HT-29 (cell line): Measurements from ENCODE around the gene TM4SF5. TPM values are rescaled to one million over a fixed set of nuclear protein-coding genes. Genes with fewer than 3 reads are reported as not detected.

Source experiments
- DNase-seq: peaks from one replicate; pipeline ENCODE4 v3.0.0-alpha.2; 2015; ENCODE audit warnings: low spot score
- total RNA-seq: library from RNA; depleted of rRNA; stranded (reverse); fragments of >200 nt; shearing (Covaris generic); gene quantifications from 2 replicates; pipeline ENCODE4 v1.2.3, GENCODE V29; 2014

The TM4SF5 gene
- total RNA-seq, 1 experiment from 2014 or later, result 0.61 TPM

GRCh38 chr17:4744999-4745969 lies 26.4 kb upstream of the TM4SF5 start:
- no peak for DNase-seq

GRCh38 chr17:4747847-4748246 lies 23.8 kb upstream of the TM4SF5 start:
- no peak for DNase-seq

- DNase-seq, result no peak
Measured at GRCh38 chr17:4748686-4749085, 23.0 kb upstream of the TM4SF5 start.

GRCh38 chr17:4750606-4751005 lies 21.1 kb upstream of the TM4SF5 start:
- DNase-seq, result no peak

GRCh38 chr17:4751932-4752331 lies 19.8 kb upstream of the TM4SF5 start:
- no peak for DNase-seq

- DNase-seq, result no peak
Measured at GRCh38 chr17:4753392-4753791, 18.3 kb upstream of the TM4SF5 start.

GRCh38 chr17:4759776-4760236 lies 11.9 kb upstream of the TM4SF5 start:
- no peak for DNase-seq

- DNase-seq, result no peak
Measured at GRCh38 chr17:4764595-4764994, 7.1 kb upstream of the TM4SF5 start.

GRCh38 chr17:4766201-4766600 lies 5.5 kb upstream of the TM4SF5 start:
- no peak for DNase-seq

GRCh38 chr17:4766723-4767122 lies 5.0 kb upstream of the TM4SF5 start:
- no peak for DNase-seq

GRCh38 chr17:4768298-4768697 lies 3.4 kb upstream of the TM4SF5 start:
- DNase-seq, result no peak

GRCh38 chr17:4769628-4770027 lies 2.1 kb upstream of the TM4SF5 start:
- DNase-seq, result no peak

- no peak for DNase-seq
Measured at GRCh38 chr17:4772235-4772613, 538 bp downstream of the TM4SF5 start.

GRCh38 chr17:4777969-4778760 lies 6.5 kb downstream of the TM4SF5 start:
- no peak for DNase-seq

- DNase-seq, result no peak
Measured at GRCh38 chr17:4780325-4780955, 8.8 kb downstream of the TM4SF5 start.

- DNase-seq, result no peak
Measured at GRCh38 chr17:4782652-4783051, 11.0 kb downstream of the TM4SF5 start.

GRCh38 chr17:4785311-4786105 lies 13.8 kb downstream of the TM4SF5 start:
- DNase-seq, result no peak

GRCh38 chr17:4786106-4786511 lies 14.4 kb downstream of the TM4SF5 start, which contains the start of gene VMO1:
TSS of gene VMO1 (minus strand) at chr17:4786364. CDS start at chr17:4786352, 12 bp downstream.
- no peak for DNase-seq

- no peak for DNase-seq
Measured at GRCh38 chr17:4786516-4786915, 14.8 kb downstream of the TM4SF5 start.

GRCh38 chr17:4788159-4788806 lies 16.6 kb downstream of the TM4SF5 start:
- DNase-seq, result no peak
